ENCODE data around the gene DNAH3.

Gene DNAH3

GRCh38 chr16:20897922-20898321, 252.7 kb downstream of the DNAH3 start:
- TF ChIP-seq FOXP2 (optimal IDR thresholded peaks at IDR 0.05; ENCODE audit: borderline replicate concordance, extremely low read depth, extremely low read length, insufficient read depth) (no peak), POLR2AphosphoS5 (IDR thresholded peaks at IDR 0.05; ENCODE audit: low read depth, low read length) (no peak), SIN3A (IDR thresholded peaks at IDR 0.05; ENCODE audit: borderline replicate concordance, insufficient read depth, low read length) (no peak), TAF1 (IDR thresholded peaks at IDR 0.05; ENCODE audit: borderline replicate concordance, insufficient read depth, low read length) (no peak), REST (IDR thresholded peaks at IDR 0.05; ENCODE audit: insufficient read depth in 1 of 2, low read depth in 2 of 2, low read length in 2 of 2) (no peak)

- TF ChIP-seq TAF1 (IDR thresholded peaks at IDR 0.05; ENCODE audit: borderline replicate concordance, insufficient read depth, low read length) (no peak), SIN3A (IDR thresholded peaks at IDR 0.05; ENCODE audit: borderline replicate concordance, insufficient read depth, low read length) (no peak), FOXP2 (optimal IDR thresholded peaks at IDR 0.05; ENCODE audit: borderline replicate concordance, extremely low read depth, extremely low read length, insufficient read depth) (no peak), POLR2AphosphoS5 (IDR thresholded peaks at IDR 0.05; ENCODE audit: low read depth, low read length) (no peak), REST (IDR thresholded peaks at IDR 0.05; ENCODE audit: insufficient read depth in 1 of 2, low read depth in 2 of 2, low read length in 2 of 2) (no peak)
These were observed 253.3 kb downstream of the DNAH3 start for GRCh38 chr16:20897253-20897897.

- no peak for TF ChIP-seq POLR2AphosphoS5 (IDR thresholded peaks at IDR 0.05; ENCODE audit: low read depth, low read length)
- TF ChIP-seq SIN3A (IDR thresholded peaks at IDR 0.05; ENCODE audit: borderline replicate concordance, insufficient read depth, low read length): no peak
- no peak for TF ChIP-seq FOXP2 (optimal IDR thresholded peaks at IDR 0.05; ENCODE audit: borderline replicate concordance, extremely low read depth, extremely low read length, insufficient read depth)
- TF ChIP-seq REST (IDR thresholded peaks at IDR 0.05; ENCODE audit: insufficient read depth in 1 of 2, low read depth in 2 of 2, low read length in 2 of 2): no peak
- TF ChIP-seq TAF1 (IDR thresholded peaks at IDR 0.05; ENCODE audit: borderline replicate concordance, insufficient read depth, low read length): no peak
These were observed 256.3 kb downstream of the DNAH3 start for GRCh38 chr16:20894388-20894787.

GRCh38 chr16:20889625-20890275, 260.9 kb downstream of the DNAH3 start:
- TF ChIP-seq REST (IDR thresholded peaks at IDR 0.05; ENCODE audit: insufficient read depth in 1 of 2, low read depth in 2 of 2, low read length in 2 of 2): no peak
